Psoas muscle (tissue), 8 donors: Measurements from ENCODE around the gene RTTN. TPM values are rescaled to one million over a fixed set of nuclear protein-coding genes. Genes with fewer than 3 reads are reported as not detected.

ENCODE experiments used
- ATAC-seq, 4 donors: fragments of 200-7000 bp; cut with Tn5 transposase; one replicate each; pipeline ENCODE4 v1.9.1; 2020; ENCODE audit warnings: moderate library complexity in 3 of 4, mild to moderate bottlenecking in 2 of 4
- DNase-seq, 2 donors: peaks; one replicate each; pipeline ENCODE4 v3.0.0-alpha.2; 2020
- H3K27ac ChIP-seq: fragments of 200-600 bp; one replicate; pipeline ENCODE4 v1.8.0; 2022
- H3K27me3 ChIP-seq, 3 donors: fragments of 200-600 bp in 1 of 3; one replicate each; pipeline versions ENCODE4 v1.6.1 to v1.8.0; 2013 to 2022; ENCODE audit warnings: low read length in 2 of 3, mild to moderate bottlenecking in 2 of 3, moderate library complexity in 1 of 3; ENCODE audit not compliant: insufficient read depth in 3 of 3
- H3K36me3 ChIP-seq, 2 donors: fragments of 200-600 bp in 1 of 2; one replicate each; pipeline versions ENCODE4 v1.6.1 to v1.8.0; 2013 to 2022; ENCODE audit warnings: low read depth in 1 of 2, mild to moderate bottlenecking in 1 of 2, moderate library complexity in 1 of 2; ENCODE audit not compliant: insufficient read depth in 1 of 2
- H3K4me1 ChIP-seq: fragments of 200-600 bp; one replicate; pipeline ENCODE4 v1.8.0; 2022
- H3K4me3 ChIP-seq: fragments of 200-600 bp; one replicate; pipeline ENCODE4 v1.8.0; 2022; ENCODE audit warnings: mild to moderate bottlenecking
- H3K9me3 ChIP-seq: fragments of 200-600 bp; one replicate; pipeline ENCODE4 v1.8.0; 2022
- CTCF ChIP-seq: fragments of 200-600 bp; IDR thresholded peaks from one replicate; pipeline ENCODE4 v1.8.0; 2022; ENCODE audit warnings: antibody characterized with exemption
- WGBS, 3 donors: extraction: QIAGEN DNeasy Blood & Tissue Kit; methylation state at CpG; one replicate each; pipeline versions ENCODE4 v1.1.6 to v1.1.7; 2013; 5-methylcytosine and 5-hydroxymethylcytosine counted together
- intact Hi-C, 2 donors: fragments of 100-400 bp; cut with DNase I; formaldehyde crosslinking; loops; one replicate each; pipeline versions ENCODE4 v1.11.0 to v1.14.2; 2022
- polyA plus RNA-seq, 3 donors: library from polyadenylated mRNA; stranded (reverse); fragments of 200-250 nt; gene quantifications; one replicate each; pipeline ENCODE4 v1.2.3, GENCODE V29; 2013
- total RNA-seq, 4 donors: library from RNA; stranded (reverse); fragmentation: NEBNext Ultra II Directional in 2 of 4; extraction: Animal tissue kit (Norgen Biotek cat#: 25700) in 2 of 4; gene quantifications; one replicate each; pipeline versions ENCODE4 v1.2.1 to v1.2.4, GENCODE V29; 2021 to 2023
- donor health status: healthy with polysubstance abuse.
- donor health status: DM: no; HTN: no; CAD: no; lungs with moderate emphysema.
- donor health status: Bipolar disorder and iron deficiency.
- donor health status: healthy.
- donor health status: DM: yes; HTN: yes; CAD: no.
- donor health status: DM: no; HTN: no; CAD: no.
- donor health status: DM: no; HTN: no; CAD: no.
- donor health status: DM: yes; HTN: yes; CAD: no.

RTTN gene
- total and polyA plus RNA-seq, 7 donors: 1.6 to 7.1 (median 3.9) TPM

- peaks cover 0 to 47% of the 10 kb centered on the region in 2 donors for H3K36me3 ChIP-seq
- no peak for DNase-seq
Observed at GRCh38 chr18:70149616-70150301, 55.7 kb downstream of the RTTN start.

GRCh38 chr18:70149156-70149555 lies 56.3 kb downstream of the RTTN start:
- WGBS, 3 donors: 93 to 96% (median 94%) methylated on average over 2 of the region's 2 CpGs
- ATAC-seq (no peak), DNase-seq (no peak)
- Histone ChIP-seq H3K4me1 (no peaks in the 10 kb centered on the region), H3K27me3 (no peaks in the 10 kb centered on the region), H3K27ac (no peak overlapping the region), H3K36me3 (peaks cover 0 to 47% of the 10 kb centered on the region in 2 donors), H3K9me3 (no peaks in the 10 kb centered on the region), H3K4me3 (no peak overlapping the region)
- intact Hi-C loops: no loop called here
- TF ChIP-seq CTCF: no peak

More at GRCh38 chr18:70149616-70150301, 55.7 kb downstream of the RTTN start:
- WGBS, 3 donors: 89 to 94% (median 91%) methylated on average over 5 of the region's 5 CpGs
- ATAC-seq: no peak
- Histone ChIP-seq H3K27ac (no peak overlapping the region), H3K9me3 (no peaks in the 10 kb centered on the region), H3K4me3 (no peak overlapping the region), H3K4me1 (no peaks in the 10 kb centered on the region), H3K27me3 (no peaks in the 10 kb centered on the region)
- TF ChIP-seq CTCF: no peak
- intact Hi-C loops: no loop called here

- Histone ChIP-seq H3K27ac (no peak overlapping the region), H3K27me3 (no peaks in the 10 kb centered on the region), H3K4me1 (no peaks in the 10 kb centered on the region), H3K9me3 (no peaks in the 10 kb centered on the region), H3K4me3 (no peak overlapping the region), H3K36me3 (peaks cover 0 to 47% of the 10 kb centered on the region in 2 donors)
- no peak for DNase-seq
- no peak for ATAC-seq
- intact Hi-C loops: no loop called here
- TF ChIP-seq CTCF: no peak
- 74 to 88% (median 84%) methylated on average over 8 of the region's 8 CpGs for WGBS, 3 donors
Observed at GRCh38 chr18:70148039-70148938, 57.2 kb downstream of the RTTN start.

- Histone ChIP-seq H3K36me3 (peaks cover 0 to 52% of the 10 kb centered on the region in 2 donors), H3K9me3 (no peaks in the 10 kb centered on the region), H3K4me1 (no peaks in the 10 kb centered on the region), H3K27ac (no peak overlapping the region), H3K4me3 (no peak overlapping the region), H3K27me3 (no peaks in the 10 kb centered on the region)
- intact Hi-C loops: no loop called here
- no peak for TF ChIP-seq CTCF
- 88 to 98% (median 94%) methylated on average over 2 of the region's 2 CpGs for WGBS, 3 donors
- DNase-seq (no peak), ATAC-seq (no peak)
Observed at GRCh38 chr18:70146174-70146573, 59.3 kb downstream of the RTTN start.
